GM12872 (cell line): ENCODE measurements around the gene SLC9A1.

Experiments used
- TF ChIP-seq, protein P1 (sequence below): IDR thresholded peaks from 3 replicates; pipeline ENCODE4 v1.5.1; 2011; ENCODE audit warnings: low read depth, mild to moderate bottlenecking, low read length, moderate library complexity; ENCODE audit not compliant: insufficient read depth

SLC9A1 gene

DNA sequence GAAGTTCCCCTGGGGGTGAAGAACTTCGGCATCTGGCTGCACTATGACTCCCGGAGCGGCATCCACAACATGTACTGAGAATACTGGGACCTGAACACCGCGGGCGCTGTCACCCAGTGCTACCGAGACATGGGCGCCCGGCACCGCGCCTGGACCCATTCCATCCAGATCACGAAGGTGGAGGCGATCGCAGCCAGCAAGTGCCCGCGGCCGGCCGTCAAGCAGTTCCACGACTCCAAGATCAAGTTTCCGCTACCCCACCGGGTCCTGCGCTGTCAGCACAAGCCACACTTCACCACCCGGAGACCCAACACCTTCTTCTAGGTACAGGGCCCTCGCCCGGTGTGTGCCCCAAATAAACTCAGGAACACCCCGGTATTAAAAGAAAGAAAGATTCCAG lies 22.0 kb upstream of the SLC9A1 start:
- TF ChIP-seq, protein P1, sequence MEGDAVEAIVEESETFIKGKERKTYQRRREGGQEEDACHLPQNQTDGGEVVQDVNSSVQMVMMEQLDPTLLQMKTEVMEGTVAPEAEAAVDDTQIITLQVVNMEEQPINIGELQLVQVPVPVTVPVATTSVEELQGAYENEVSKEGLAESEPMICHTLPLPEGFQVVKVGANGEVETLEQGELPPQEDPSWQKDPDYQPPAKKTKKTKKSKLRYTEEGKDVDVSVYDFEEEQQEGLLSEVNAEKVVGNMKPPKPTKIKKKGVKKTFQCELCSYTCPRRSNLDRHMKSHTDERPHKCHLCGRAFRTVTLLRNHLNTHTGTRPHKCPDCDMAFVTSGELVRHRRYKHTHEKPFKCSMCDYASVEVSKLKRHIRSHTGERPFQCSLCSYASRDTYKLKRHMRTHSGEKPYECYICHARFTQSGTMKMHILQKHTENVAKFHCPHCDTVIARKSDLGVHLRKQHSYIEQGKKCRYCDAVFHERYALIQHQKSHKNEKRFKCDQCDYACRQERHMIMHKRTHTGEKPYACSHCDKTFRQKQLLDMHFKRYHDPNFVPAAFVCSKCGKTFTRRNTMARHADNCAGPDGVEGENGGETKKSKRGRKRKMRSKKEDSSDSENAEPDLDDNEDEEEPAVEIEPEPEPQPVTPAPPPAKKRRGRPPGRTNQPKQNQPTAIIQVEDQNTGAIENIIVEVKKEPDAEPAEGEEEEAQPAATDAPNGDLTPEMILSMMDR, result no peak

DNA sequence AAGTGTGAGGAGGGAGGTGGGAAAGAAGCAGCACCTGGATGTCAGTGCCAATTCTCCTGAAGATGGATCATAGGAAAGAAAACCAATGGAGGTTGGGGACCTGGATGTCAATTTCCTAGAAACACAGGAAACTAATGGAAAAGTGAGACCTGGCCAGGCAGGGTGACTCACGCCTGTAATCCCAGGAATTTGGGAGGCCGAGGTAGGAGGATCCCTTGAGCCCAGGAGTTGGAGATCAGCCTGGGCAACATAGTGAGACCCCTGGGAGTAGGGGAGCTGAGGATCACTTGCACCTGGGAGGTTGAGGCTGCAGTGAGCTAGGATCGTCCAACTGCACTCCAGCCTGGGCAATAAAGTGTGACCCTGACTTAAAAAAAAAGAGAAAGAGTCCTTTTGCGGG lies 21.4 kb upstream of the SLC9A1 start:
- TF ChIP-seq, protein P1, result no peak

DNA sequence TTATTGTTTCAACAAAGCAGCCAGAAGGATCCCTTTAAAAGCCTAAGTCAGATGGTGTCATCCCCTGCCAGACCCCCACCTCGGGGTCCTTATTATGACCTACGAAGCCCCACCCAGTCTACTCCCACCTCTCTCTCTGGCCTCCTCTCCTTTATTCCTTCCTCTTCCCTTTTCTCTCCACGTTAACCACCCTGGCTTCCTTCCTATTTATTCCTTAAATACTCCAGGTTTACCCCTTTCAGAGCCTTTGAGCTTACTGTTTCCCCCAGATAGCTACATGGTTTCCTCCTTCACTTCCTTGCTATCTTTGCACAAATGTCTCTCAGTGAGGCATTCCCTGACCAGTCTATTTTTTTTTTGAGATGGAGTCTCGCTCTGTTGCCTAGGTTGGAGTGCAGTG lies 12.0 kb upstream of the SLC9A1 start:
- TF ChIP-seq, protein P1, result no peak

DNA sequence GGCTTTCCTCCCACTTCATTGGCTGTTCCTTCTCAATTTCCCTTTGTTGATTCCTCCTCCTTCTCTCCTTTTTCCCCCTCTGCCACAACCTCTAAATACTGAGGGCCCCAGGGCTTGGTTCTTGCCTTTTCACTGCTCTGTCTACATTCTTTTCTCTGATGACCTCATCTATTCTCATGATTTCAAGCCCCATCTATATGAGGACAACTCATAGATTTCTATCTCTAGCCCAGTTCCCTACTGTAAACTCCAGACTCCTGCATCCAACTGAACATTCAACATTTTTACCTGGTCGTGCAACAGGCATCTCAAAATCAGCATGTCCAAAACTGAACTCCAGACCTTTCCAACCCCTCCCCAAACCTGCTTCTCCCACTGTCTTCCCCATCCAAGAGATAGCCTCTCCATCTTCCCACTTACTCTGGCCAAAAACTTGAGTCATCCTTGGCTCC lies 11.5 kb upstream of the SLC9A1 start:
- TF ChIP-seq, protein P1, result no peak

DNA sequence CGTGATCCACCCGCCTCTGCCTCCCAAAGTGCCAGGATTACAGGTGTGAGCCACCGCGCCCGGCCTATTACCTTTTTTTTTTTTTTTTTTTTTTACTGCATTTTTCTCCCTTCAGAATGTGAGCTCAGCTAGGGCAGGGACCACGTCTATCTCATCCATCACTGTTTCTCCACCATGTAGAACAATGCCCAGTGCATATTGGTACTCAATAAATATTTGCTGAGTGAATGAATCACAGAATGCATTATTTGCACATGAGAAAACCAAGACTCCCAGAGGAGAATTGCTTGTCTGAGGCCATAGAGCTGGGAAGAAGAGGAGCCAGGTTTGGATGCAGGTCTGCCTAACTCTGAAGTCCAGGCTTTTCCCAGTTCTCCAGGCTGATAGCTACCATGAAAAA lies 8.2 kb upstream of the SLC9A1 start:
- TF ChIP-seq, protein P1, result no peak

DNA sequence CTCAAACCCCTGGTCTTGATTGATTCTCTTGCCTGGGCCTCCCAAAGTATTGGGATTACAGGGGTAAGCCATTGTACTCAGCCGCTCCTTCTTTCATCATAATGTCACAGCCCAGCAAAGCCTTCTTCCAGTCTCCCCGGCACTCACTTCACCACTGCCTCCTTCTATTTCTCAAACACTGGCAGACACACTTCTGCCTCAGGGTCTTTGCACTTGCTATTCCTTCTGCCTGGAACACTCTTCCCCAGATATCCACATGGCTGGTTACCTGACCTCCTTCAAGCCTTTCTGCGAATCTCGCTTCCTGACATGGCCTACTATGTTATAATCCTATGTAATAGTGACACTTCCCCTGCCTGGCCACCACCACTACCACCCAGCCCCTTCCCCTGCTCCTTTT lies 7.2 kb upstream of the SLC9A1 start:
- TF ChIP-seq, protein P1, result no peak

DNA sequence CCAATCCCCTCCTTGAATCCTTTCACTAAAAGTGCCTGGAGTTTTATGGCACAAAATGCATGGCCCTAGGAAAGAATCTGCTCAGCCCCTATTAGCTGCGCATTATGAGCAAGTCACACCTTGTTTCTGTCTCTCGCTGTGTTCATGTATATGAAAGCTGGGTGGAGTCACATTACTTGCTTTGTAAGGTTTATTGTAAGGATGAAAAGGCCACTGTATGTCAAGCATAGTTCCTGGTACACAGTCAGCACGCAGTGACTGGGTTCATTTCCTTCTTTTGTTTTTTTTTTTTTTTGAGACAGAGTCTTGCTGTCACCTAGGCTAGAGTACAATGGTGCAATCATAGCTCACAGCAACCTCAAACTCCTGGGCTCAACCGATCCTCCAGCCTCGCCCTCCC lies 6.7 kb upstream of the SLC9A1 start:
- TF ChIP-seq, protein P1, result no peak

DNA sequence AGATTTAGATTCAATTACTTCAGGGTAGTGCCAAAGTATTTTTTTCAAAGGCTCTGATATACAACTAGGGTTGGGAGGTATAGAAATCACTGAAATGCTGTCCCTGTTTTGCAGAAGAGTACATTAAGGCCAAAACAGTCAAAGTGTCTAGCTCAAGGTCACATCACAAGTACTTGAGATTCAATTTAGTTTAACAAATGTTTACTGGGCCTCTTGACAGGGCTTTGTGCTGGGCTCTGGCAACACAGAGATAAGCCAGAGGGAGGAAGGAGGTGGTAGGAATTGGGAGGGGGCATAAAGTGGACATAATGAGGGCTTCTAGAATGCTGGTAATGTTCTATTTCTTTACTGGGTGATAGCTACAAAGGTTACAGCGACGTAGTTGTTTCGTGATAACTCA lies 2.3 kb upstream of the SLC9A1 start:
- TF ChIP-seq, protein P1, result no peak
